Stimulated activated naive CD4-positive, alpha-beta T cell (primary cell): ENCODE results near the gene PAXX.

ENCODE experiments used
- DNase-seq, 6 experiments: peaks; one replicate each; lab custom pipeline; 2025; lab: John Stamatoyannopoulos, UW

PAXX gene

DNA sequence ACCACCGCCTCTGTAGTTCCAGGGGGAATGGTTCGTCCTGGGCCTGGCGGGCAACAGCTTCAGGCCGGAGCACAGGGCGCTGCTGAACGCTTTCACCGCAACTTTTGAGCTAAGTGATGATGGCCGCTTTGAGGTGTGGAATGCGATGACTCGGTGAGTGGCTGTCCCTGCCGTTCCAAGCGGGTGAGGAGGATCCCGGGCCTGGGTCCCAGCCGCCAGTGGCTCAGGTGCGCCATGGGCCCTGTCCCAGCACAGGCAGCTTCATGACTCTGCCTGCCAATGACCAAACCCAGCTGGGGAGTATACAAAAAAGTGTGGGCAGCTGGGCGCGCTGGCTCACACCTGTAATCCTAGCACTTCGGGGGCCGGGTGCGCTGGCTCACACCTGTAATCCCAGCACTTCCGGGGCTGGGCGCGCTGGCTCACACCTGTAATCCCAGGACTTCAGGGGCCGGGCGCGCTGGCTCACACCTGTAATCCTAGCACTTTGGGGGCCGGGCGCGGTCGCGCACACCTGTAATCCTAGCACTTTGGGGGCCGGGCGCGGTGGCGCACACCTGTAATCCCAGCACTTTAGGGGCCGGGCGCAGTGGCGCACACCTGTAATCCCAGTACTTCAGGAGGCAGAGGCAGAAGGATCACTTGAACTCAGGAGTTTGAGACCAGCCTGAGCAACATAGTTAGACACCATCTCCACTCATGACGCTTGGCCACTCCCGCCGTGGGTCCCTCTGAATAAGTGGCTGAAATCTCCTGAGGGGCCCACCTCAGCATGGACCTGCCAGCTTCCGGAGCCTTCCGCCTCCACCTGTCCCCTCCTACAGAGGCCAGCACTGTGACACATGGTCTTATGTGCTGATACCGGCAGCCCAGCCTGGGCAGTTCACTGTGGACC lies 39.1 kb upstream of the PAXX start:
- no peak for DNase-seq

DNA sequence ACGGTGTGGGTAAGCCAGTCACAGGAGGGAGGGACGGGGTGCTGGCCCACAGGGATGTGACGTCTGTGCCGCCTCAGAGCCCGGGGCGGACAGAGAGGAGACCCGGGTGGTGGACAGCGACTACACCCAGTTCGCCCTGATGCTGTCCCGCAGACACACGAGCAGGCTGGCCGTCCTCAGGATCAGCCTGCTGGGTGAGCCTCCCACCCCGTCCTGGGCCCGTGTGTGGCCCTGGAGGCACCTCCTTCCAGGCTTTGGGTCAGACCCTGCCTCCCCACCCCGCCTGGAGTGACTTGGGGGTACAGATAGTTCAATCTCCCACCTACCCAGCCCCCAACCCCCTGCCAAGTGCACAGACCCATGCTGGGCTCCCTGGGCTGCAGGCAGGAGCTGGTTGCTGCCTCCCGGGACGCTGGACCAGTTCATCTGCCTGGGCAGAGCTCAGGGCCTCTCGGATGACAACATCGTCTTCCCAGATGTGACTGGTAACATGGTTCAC lies 38.4 kb upstream of the PAXX start:
- DNase-seq, result no peak

DNA sequence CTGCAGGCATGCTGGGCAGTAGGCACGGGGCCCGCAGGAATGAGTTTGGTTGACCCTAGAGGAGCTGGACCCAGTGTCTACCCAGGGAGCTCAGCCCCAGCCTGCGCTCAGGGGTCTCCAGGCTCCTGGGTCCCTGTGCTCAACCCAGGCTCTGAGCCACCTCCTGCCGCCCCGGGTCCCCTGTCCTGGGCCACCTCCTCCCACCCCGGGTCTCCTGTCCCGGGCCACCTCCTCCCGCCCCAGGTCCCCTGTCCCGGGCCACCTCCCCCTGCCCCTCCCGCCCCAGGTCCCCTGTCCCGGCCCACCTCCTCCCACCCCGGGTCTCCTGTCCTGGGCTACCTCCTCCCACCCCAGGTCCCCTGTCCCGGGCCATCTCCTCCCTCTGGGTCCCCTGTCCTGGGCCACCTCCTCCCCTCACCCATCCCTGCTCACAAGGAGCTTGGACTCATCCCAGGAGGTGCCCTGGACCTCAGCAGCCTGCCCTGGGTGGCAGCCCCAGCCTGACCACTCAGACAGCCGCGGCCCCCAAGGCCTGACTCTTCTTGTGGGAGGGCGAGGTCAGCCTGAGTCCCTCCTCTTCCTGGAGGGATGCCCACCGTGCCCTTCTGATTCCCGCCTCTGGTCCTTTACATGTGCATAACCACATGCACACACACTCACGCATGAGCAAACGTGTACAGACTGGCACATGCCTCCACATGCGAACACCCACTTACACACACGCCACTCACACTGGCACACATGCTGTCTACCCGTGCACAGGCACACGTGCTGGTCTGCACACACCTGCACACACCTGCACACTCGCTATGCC lies 37.7 kb upstream of the PAXX start:
- DNase-seq, result no peak

DNA sequence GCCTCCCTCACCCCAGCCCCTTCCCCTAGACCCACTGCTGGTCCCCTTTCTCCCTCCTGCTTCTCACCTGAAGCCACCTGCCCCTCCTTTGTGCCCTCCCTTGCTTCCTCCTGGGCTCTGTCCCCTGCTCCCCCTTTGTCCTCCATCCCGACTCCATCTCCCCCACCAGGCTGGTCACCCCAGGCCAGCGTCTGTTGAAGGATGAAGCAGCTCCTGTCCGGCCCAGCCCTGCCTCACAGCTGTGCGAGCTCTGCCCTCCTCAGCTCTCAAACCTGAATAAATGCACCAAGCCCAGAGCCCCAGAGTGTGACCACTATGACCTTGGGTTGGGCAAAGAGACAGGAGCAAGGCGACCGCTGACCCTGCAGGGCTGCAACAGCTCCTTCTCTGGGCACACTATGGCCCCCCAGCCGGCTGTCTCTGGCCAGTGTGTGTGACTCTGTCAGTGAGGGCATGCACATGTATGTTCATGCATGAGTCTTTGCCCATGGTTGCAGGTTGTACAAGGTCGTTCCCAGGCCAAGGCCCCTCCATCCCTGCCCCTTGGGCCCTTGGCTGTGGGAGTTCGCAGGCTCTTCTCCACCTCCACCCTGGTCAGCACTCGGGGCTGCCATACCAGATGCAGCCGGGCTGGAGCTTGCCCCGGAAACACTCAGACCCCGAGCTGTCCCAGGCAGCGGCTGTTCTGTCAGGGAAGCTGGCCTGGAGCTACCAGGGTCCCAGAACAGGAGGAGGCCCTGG lies 36.9 kb upstream of the PAXX start:
- no peak for DNase-seq

DNA sequence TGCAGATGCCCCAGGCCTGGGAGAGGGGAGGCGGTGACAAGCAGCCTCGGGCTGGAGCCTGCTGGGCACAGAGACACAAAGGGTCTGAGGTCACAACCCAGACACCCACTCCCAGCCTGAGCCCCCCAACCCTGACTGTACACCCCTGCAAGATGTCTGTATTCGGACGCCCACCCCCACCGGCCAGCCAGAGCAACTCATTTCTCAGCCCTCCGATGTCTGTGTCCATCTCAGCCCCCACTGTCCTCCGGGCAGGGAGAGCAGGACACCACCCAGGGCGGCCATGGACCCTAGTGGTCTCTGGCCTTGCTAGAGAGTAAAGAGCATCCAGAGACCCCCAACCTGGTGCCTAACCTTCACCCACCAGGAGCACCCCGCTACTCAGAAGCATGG lies 36.3 kb upstream of the PAXX start:
- DNase-seq, result no peak

DNA sequence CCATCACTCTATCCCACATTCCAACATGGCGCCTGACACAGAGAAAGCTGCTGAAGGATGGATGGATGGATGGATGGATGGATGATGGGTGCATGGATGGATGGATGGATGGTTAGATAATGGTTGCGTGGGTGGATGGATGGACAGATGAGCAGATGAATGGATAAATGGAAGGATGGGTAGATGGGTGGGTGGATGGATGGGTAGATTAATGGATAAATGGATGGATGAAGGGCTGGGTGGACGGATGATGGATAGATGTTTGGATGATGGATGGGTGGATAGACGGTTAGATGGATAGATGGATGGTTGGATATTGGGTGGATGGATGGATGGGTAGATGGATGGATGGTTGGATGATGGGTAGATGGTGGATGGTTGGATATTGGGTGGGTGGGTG lies 35.6 kb upstream of the PAXX start:
- DNase-seq, result no peak

DNA sequence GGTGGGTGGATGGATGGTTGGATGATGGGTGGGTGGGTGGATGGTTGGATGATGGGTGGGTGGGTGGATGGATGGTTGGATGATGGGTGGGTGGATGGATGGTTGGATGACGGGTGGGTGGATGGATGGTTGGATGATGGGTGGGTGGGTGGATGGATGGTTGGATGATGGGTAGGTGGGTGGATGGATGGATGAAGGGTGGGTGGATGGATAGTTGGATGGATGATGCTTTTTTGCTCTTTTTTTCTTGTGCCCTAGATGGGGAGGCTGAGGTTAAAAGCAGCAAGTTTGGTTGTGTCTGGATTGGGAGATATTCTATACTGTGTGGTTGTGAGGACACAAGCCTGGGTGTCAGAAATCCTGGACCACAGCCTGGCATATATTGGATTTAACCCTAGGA lies 34.8 kb upstream of the PAXX start:
- DNase-seq, result no peak

DNA sequence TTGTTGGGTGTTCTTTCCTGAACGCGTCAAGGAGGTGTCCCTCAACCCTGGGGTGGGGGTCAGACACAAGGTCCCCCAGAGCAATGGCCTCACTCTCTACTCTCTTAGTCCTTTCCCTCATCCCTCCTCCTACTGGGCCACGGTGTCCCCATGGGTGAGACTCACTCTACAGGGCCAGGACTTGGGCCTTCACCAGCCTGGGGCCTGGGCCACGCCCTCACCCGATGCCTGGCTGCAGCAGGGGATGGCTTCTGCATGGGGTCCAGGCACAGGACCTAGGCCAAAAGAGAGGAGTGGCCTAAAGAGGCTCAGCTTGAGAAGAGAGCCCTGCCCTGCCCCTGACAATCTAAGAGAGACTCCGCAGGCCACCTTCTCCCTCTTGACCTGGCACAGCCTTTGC lies 34.3 kb upstream of the PAXX start:
- no peak for DNase-seq

DNA sequence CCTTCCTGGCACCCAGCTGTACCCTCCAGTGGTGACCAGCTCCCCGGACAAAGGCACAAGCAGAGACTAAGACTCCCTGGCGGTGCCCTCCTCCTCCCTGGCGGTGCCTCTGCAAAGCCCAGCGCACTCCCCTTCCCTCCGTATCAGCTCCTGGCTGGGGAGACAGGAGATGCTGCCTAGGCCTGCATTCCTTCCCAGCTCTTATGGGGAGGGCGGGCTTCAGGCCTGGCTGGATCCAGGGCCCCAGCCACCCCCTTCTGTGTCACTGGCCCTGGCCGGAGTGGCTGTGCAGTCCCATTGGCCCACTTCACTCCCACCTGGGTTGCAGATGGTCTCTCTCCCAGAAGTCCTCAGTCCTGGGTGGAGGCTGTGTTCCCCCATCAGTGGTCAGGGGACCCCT lies 33.7 kb upstream of the PAXX start:
- DNase-seq, result no peak

DNA sequence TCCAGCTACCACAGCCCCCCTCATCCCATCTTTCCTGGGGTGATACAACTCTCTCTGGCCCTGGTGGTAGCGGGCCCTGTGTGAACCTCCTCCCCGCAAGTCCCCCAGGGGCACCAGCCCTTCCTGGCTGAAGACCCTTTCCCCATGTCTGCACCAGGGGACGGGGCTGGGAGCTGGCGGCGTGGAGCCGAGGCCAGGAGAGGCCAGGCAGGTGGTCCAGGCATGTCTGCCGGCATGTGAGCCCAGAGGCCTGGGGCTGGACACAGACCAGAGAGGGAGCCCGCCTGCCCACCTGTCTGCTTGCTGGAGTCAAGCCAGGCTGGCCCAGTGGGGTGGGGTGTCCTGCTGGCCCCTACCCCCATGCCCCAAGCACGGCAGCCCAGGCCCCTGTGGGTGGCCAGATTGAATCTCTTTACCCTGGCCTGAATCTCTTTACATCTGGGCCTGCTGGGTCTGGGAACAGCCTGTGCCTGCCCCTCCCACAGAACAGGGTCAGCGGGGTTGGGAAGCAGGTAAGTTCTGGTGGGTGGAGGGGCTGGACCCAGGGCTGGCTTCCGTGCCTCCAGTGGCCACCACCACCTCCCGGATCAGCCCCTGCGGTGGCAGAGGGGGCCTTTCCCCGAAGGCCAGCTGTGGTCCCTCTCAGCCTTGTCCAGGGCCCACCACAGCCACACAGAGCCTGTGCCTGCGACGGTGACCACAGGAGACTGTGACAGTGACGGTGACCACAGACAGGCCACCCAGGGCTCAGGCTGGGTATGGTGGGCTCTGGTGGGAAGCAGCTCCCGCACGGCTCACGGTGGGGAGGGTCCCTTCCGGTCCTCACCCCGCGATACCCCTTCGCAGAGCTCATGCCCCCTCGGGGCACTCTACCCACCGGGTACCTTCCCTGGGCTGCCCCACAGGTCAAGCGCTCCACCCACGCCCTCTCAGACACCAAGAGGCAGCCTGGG lies 33.0 kb upstream of the PAXX start:
- DNase-seq, result no peak

DNA sequence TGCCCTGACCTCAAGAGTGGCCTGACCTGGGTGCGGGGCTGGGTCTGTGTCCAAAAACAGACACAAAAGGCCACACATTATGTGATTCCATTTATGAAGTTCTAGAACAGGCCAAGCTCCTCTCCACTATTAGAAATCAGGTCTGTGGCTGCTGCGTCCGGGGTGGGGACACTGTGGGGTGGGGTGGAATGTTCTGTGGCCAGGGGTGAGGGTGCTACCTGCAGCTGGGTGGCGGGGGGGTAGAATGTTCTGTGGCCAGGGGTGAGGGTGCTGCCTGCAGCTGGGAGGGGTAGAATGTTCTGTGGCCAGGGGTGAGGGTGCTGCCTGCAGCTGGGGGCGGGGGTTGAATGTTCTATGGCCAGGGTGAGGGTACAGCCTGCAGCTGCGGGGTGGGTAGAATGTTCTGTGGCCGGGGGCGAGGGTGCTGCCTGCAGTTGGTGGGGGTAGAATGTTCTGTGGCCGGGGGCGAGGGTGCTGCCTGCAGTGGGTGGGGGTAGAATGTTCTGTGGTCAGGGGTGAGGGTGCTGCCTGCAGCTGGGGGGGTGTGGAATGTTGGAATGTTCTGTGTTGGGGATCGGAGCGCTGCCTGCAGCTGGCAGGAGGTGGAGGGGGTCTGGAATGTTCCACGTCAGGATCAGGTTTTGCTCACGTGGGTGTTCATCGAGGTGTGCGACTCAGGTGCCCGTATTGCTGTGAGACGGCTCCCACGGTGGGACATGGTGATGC lies 31.8 kb upstream of the PAXX start:
- DNase-seq, result no peak

DNA sequence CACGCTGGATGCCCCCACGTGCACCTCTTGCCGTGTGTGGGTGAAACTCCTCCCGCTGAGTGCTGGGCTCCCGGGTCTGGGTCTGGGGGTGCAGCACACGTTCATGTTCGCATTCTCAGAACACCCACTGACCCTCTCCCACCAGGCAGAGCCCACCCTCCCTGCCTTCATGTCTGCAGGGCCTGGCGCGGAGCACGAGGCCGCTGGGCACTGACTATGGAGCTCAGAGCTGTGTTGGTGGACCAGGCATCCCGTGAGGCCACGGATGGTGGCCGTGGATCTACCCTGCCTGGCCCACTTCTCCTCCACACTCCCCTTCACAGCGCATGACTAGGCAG lies 31.3 kb upstream of the PAXX start:
- no peak for DNase-seq

DNA sequence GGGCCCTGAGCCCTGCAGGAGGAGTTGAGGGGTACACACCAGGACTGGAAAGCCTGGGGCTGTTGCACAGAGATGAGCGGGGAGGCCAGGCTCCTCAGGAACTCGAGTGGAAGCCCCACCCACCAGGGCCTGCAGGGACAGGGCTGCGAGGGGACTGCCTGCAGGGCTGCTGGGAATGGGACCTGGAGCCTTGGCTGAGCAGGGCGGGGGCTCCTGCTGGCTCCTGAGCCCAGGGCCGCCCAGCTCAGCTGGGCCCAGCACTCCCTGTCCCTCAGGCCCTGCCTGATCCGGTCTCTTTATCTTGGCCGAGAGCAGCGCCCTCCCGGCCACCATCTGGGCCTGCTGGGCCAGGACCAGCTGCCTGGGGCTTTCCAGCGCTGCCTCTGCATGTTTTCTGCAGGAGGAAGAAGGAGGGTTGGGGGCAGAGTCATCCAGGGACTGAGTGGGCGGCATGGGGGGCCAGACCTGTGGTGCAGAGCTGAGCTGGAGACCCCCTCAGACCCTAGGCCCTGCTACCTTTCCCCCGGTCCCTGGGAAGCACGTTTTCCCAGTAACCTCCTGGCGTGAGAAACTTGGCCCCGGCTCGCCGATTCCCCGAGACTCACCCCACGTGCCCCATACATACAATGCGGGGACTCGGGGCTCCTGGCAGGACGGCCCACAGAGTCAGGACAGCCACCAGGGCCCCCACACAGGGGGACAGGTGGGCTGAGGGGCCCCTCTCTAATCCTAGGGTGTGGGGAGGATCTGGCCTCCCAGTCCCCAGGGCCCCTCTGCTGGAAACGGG lies 30.8 kb upstream of the PAXX start:
- no peak for DNase-seq

DNA sequence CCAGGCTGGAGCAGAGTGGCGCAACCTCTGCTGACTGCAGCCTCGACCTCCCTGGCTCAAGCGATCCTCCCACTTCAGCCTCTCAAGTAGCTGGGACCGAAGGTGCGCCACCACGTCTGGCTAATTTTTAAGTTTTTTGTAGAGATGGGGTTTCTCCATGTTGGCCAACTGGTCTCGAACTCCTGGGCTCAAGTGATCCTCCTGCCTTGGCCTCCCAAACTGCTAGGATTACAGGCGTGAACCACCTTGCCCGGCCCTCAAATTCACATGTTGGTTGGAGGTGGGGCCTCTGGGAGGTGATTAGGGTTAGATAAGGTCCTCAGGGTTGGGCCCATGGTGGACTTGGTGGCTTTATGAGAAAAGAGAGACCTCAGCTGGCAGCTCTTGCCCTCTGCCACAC lies 30.1 kb upstream of the PAXX start:
- no peak for DNase-seq

DNA sequence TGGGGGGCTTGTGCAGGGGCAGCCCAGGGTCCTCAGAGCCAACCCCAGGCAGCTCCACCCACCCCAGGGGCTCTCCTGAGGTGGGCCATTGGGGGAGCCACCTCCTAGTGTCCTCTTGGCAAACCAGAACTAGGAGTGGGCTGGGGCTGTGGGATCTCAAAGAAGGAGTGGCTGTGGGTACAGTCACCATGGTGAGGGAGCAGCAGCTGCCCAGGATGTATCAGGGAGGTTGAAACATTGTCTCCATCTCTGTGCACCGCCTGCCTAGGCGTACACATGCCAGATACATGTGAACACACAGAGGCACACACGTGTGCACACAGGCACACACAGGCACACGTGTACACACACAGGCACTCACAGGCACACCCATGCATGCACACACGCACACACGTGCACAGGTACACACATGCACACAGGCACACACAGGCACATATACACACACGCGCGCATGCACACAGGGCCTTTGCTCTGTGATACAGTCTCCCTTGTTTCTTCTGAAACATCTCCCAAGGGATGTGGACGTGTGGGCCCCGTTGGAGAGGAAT lies 29.4 kb upstream of the PAXX start:
- DNase-seq, result no peak

DNA sequence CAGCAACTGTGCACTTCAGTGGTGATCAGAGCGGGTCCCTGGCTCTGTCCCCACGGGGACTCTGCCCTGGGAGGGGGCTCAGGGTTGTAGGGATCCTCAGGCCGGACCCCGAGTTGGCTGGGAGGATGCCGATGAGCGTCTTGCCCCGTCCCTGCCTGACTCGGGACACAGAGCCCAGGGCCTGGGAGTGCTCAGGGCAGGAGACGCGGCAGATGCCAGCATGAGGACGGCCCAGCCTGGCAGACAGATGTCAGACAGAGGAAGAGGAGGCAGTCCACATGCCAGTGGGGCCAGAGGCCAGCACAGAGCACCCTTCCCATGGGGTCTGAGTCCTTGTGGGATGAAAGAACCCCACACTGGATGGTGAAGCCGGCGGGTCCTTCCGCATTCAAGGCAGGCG lies 28.9 kb upstream of the PAXX start:
- no peak for DNase-seq

DNA sequence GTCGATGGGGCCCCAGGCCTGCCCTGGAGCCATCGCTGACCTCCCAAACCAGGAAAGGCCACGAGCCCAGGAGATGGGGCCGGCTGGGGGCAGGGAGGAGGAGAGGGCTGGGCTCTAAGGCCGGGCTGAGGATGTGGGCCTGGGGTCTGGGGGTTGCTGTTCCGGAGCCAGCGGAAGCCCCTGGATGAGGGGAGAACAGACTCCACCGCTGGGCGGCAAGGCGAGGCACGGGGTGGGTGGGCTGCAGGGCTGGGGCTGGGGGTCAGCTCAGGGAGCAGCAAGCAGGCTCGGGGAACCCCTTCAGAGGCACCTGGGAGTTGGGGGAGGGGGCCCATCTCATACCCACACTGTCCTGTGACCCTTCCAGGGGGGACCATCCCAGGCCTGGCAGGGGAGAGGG lies 28.5 kb upstream of the PAXX start:
- DNase-seq, result no peak

DNA sequence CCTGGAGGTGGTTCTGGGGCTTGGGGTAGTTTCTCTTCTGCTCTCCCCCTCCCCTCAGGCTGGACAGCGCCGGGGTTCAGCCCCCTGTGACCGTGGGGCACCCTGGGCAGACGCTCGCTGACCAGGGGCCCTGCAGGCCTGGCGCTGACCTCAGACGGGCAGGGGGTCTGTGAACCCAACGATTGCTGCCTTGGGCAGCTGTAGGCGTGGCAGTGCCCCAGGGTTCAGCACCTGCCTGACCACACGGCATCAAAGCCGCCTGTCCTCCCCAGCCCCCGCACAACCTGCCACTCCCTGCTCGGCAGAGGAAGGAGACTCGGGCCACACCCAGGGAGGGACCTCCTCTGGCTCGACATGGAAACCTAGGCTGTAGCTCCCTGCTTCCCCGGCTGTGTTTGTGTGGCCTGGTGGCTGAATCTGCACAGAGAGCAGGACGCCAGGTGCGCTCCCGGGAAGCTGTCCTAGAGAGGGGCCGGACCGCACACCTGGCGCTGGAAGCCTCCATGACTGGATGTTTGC lies 28.0 kb upstream of the PAXX start:
- DNase-seq, result no peak

DNA sequence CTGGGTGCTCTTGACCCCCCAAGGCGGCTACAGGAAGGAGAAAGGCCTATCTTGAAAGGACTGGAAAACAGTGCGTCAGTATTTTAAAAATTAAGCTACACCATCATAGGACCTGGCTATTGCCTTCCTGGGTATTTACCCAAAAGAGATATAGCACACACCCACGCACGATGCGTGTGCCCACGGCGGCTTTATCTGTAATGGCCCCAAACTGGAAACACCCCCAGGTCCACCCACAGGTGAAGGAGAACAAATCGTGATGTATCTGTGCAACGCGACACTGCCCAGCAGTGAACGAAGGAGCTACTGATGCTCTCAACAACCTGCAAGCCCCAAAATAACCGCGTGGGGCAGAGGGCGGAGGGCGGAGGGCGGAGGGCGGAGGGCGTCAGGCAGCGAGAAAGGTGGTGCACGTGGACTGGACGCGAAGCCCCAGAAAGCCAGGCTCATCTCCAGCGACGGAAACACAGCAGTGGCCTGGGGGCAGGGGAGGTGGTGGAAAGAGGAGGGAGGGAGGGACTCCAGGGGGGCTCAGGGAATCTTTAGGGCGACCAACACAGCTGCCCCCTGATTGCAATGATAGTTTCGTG lies 27.3 kb upstream of the PAXX start:
- DNase-seq, result no peak
